ENCODE results near the gene KRTAP19-8. TPM values are rescaled to one million over a fixed set of nuclear protein-coding genes. Genes with fewer than 3 reads are reported as not detected.

KRTAP19-8 gene
- total and polyA plus RNA-seq, 2 donors (not counting 1 experiment from before 2014, with no cell fraction given): not detected

DNA sequence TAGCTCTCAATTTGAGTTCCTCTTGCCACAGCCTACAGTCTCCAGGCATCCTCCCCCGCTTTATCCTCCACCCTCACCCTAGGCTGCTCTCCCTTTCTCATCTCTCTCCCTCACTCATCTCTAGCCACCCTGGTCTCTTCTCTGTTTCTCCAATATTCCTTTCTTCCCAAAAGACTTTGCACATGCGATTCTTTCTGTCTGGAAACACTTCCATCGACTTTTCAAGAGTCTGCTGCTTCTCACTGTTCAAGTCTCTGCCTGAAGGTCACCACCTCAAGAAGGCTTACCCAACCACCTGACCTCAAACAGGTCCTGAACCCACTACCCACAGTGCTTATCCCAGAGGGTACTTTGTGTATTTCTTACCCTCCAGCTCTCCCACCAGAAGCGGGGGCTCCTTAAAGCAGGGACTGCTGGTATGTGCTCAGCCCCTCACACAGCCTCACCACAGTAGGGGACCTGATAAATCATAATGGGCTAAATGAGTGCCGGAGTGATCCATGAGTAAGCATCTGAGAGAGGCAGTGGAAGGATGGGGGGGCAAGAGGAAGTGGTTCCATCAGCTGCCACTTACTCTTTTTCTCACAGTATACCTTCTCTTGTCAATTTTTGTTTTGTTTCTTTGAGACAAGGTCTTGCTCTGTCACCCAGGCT is 14.3 kb upstream of the KRTAP19-8 start:
- Histone ChIP-seq H3K4me2 (replicated peaks; ENCODE audit: low read depth, low read length, poor library complexity, severe bottlenecking) (no peak overlapping the region), H4K20me1 (ENCODE audit: control insufficient read depth, insufficient read depth, low read length, poor library complexity, severe bottlenecking) (no peaks in the 10 kb centered on the region), H3K9ac (ENCODE audit: low read length) (no peak overlapping the region), H3K79me2 (ENCODE audit: control insufficient read depth, insufficient read depth, low read length) (no peaks in the 10 kb centered on the region), H3K4me1 (ENCODE audit: control insufficient read depth in 2 of 2, insufficient read depth in 2 of 2, low read length in 2 of 2) (no peaks in the 10 kb centered on the region), H3K27ac (ENCODE audit: low read length in 2 of 2) (no peak overlapping the region), H2AFZ (ENCODE audit: insufficient read depth, low read depth, low read length, poor library complexity, severe bottlenecking) (no peak overlapping the region), H3K27me3 (replicated peaks in 1 of 4; ENCODE audit: control extremely low read depth in 1 of 4, control insufficient read depth in 3 of 4, insufficient read depth in 4 of 4, low read length in 3 of 4) (peaks cover 0 to 4% (median 0%) of the 10 kb centered on the region in 4 experiments), H3K4me3 (ENCODE audit: control extremely low read depth in 1 of 5, extremely low read depth in 1 of 5, insufficient read depth in 1 of 5, low read depth in 2 of 5, low read length in 4 of 5) (no peak overlapping the region), H3K9me3 (ENCODE audit: control extremely low read depth in 1 of 3, control insufficient read depth in 2 of 3, insufficient read depth in 1 of 3, low read length in 2 of 3) (peaks cover 0 to 4% (median 0%) of the 10 kb centered on the region in 3 donors), H3K36me3 (replicated peaks in 1 of 2; ENCODE audit: control extremely low read depth in 1 of 2, control insufficient read depth in 1 of 2, extremely low read depth in 1 of 2, insufficient read depth in 2 of 2, low read length in 1 of 2) (no peaks in the 10 kb centered on the region)
- ChIA-PET CTCF (no interaction called here), POLR2A (no interaction called here)
- Mint-ChIP-seq H3K9me3 (ENCODE audit: insufficient read depth) (peaks cover 3% of the 10 kb centered on the region), H3K4me1 (no peaks in the 10 kb centered on the region), H3K27ac (no peak overlapping the region), H3K27me3 (no peaks in the 10 kb centered on the region), H3K4me3 (no peak overlapping the region)
- TF ChIP-seq, protein P1, sequence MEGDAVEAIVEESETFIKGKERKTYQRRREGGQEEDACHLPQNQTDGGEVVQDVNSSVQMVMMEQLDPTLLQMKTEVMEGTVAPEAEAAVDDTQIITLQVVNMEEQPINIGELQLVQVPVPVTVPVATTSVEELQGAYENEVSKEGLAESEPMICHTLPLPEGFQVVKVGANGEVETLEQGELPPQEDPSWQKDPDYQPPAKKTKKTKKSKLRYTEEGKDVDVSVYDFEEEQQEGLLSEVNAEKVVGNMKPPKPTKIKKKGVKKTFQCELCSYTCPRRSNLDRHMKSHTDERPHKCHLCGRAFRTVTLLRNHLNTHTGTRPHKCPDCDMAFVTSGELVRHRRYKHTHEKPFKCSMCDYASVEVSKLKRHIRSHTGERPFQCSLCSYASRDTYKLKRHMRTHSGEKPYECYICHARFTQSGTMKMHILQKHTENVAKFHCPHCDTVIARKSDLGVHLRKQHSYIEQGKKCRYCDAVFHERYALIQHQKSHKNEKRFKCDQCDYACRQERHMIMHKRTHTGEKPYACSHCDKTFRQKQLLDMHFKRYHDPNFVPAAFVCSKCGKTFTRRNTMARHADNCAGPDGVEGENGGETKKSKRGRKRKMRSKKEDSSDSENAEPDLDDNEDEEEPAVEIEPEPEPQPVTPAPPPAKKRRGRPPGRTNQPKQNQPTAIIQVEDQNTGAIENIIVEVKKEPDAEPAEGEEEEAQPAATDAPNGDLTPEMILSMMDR (IDR thresholded peaks at IDR 0.05): no peak
- no peak for TF ChIP-seq EZH2 (IDR thresholded peaks at IDR 0.05; ENCODE audit: borderline replicate concordance, insufficient read depth, low read depth, low read length, poor library complexity, severe bottlenecking)
- 86% methylated on average over 3 of the region's 5 CpGs for WGBS (ENCODE audit: insufficient coverage)
- intact Hi-C loops (cut with micrococcal nuclease): no loop called here
- ATAC-seq (ENCODE audit: low read depth) (no peak), DNase-seq (no peak)

DNA sequence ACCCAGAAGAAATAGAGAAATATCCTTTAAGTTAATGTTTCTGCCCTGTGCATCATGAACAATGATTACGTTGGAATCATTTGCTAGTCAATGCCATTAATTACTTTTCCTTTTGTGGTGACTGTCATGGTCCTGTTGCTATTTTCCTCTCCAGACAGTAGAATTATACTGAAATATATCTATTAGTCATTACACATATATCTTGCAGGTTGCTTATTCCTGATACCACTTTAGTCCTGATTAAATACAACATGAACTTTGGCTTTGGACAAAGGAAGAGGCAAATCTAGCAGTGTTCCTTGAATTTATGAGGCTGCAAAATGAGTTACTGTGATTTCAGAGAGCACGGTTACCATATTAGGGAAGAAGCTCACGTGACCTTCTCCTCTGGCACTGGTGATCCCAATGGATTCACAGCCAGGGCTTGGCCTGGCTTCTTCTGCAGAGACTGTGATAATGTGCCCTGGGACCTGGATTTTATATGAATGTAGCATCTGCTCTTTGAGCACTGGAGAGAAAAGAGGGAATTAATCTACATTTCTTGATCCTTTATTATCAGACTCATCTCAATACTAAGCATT is 12.4 kb upstream of the KRTAP19-8 start:
- no peak overlapping the region for H3K27ac ChIP-seq (ENCODE audit: low read length in 2 of 2)
- Mint-ChIP-seq H3K27ac (no peak overlapping the region), H3K9me3 (ENCODE audit: insufficient read depth) (no peaks in the 10 kb centered on the region), H3K4me3 (no peak overlapping the region), H3K27me3 (peaks cover 6% of the 10 kb centered on the region), H3K4me1 (no peaks in the 10 kb centered on the region)
- ChIA-PET CTCF (no interaction called here), POLR2A (no interaction called here)
- no peak overlapping the region for H2AFZ ChIP-seq (ENCODE audit: insufficient read depth, low read depth, low read length, poor library complexity, severe bottlenecking)
- ATAC-seq (ENCODE audit: low read depth) (no peak), DNase-seq (no peak)
- no peaks in the 10 kb centered on the region for H3K36me3 ChIP-seq (replicated peaks in 1 of 2; ENCODE audit: control extremely low read depth in 1 of 2, control insufficient read depth in 1 of 2, extremely low read depth in 1 of 2, insufficient read depth in 2 of 2, low read length in 1 of 2)
- H4K20me1 ChIP-seq (ENCODE audit: control insufficient read depth, insufficient read depth, low read length, poor library complexity, severe bottlenecking): no peaks in the 10 kb centered on the region
- TF ChIP-seq, protein P1 (IDR thresholded peaks at IDR 0.05): no peak
- TF ChIP-seq EZH2 (IDR thresholded peaks at IDR 0.05; ENCODE audit: borderline replicate concordance, insufficient read depth, low read depth, low read length, poor library complexity, severe bottlenecking): no peak
- H3K4me2 ChIP-seq (replicated peaks; ENCODE audit: low read depth, low read length, poor library complexity, severe bottlenecking): no peak overlapping the region
- H3K27me3 ChIP-seq (replicated peaks in 1 of 4; ENCODE audit: control extremely low read depth in 1 of 4, control insufficient read depth in 3 of 4, insufficient read depth in 4 of 4, low read length in 3 of 4): peaks cover 0 to 4% (median 0%) of the 10 kb centered on the region in 4 experiments
- intact Hi-C loops (cut with micrococcal nuclease): no loop called here
- H3K79me2 ChIP-seq (ENCODE audit: control insufficient read depth, insufficient read depth, low read length): no peaks in the 10 kb centered on the region
- H3K4me3 ChIP-seq (ENCODE audit: control extremely low read depth in 1 of 5, extremely low read depth in 1 of 5, insufficient read depth in 1 of 5, low read depth in 2 of 5, low read length in 4 of 5): no peak overlapping the region
- WGBS (ENCODE audit: insufficient coverage): 86% methylated on average over 2 of the region's 3 CpGs
- H3K9ac ChIP-seq (ENCODE audit: low read length): no peak overlapping the region
- H3K4me1 ChIP-seq (ENCODE audit: control insufficient read depth in 2 of 2, insufficient read depth in 2 of 2, low read length in 2 of 2): no peaks in the 10 kb centered on the region
- H3K9me3 ChIP-seq (ENCODE audit: control extremely low read depth in 1 of 3, control insufficient read depth in 2 of 3, insufficient read depth in 1 of 3, low read length in 2 of 3): no peaks in the 10 kb centered on the region

Measured in B cell (primary cell).